Lung (tissue), 12 donors: Measurements from ENCODE around the gene NTNG2. TPM values are rescaled to one million over a fixed set of nuclear protein-coding genes. Genes with fewer than 3 reads are reported as not detected.

Experiments used
- ATAC-seq: fragments of 200-7000 bp; cut with Tn5 transposase; one replicate; pipeline ENCODE4 v1.9.1; 2020; ENCODE audit warnings: moderate number of reproducible peaks; ENCODE audit not compliant: insufficient read depth, low FRiP score
- DNase-seq, 3 donors: peaks; one replicate each; pipeline ENCODE4 v3.0.0-alpha.2; 2013 to 2017
- H3K27ac ChIP-seq, 2 donors: one replicate each; pipeline ENCODE4 v1.5.1; 2013; ENCODE audit warnings: mild to moderate bottlenecking in 2 of 2, moderate library complexity in 2 of 2, control low read depth in 1 of 2, inconsistent platforms in 1 of 2, low read depth in 1 of 2, low read length in 1 of 2
- H3K27me3 ChIP-seq, 3 donors: one replicate each; pipeline ENCODE4 v1.5.1; 2013; ENCODE audit warnings: low read length in 2 of 3; ENCODE audit not compliant: control insufficient read depth in 3 of 3, insufficient read depth in 3 of 3
- H3K36me3 ChIP-seq, 4 donors: one replicate each; pipeline ENCODE4 v1.5.1; 2013; ENCODE audit warnings: low read length in 4 of 4, mild to moderate bottlenecking in 1 of 4, moderate library complexity in 1 of 4; ENCODE audit not compliant: control insufficient read depth in 4 of 4, insufficient read depth in 4 of 4
- H3K4me1 ChIP-seq, 5 donors: one replicate each; pipeline ENCODE4 v1.5.1; 2013; ENCODE audit warnings: low read length in 5 of 5, mild to moderate bottlenecking in 2 of 5, moderate library complexity in 1 of 5; ENCODE audit not compliant: control insufficient read depth in 5 of 5, insufficient read depth in 5 of 5
- H3K4me3 ChIP-seq: one replicate; pipeline ENCODE4 v1.5.1; 2013; ENCODE audit warnings: mild to moderate bottlenecking, control low read depth, moderate library complexity
- H3K9ac ChIP-seq, 2 donors: one replicate each; pipeline ENCODE4 v1.5.1; 2013; ENCODE audit warnings: low read length in 2 of 2, control low read depth in 1 of 2; ENCODE audit not compliant: insufficient read depth in 1 of 2
- H3K9me3 ChIP-seq, 4 donors: one replicate each; pipeline ENCODE4 v1.5.1; 2013; ENCODE audit warnings: low read length in 3 of 4, mild to moderate bottlenecking in 1 of 4, moderate library complexity in 1 of 4; ENCODE audit not compliant: control insufficient read depth in 4 of 4, insufficient read depth in 3 of 4
- CTCF ChIP-seq: IDR thresholded peaks from 2 replicates; pipeline ENCODE4 v1.5.1; 2012; ENCODE audit warnings: mild to moderate bottlenecking; ENCODE audit errors: control extremely low read depth, extremely low read depth
- WGBS, 2 donors: extraction: QIAGEN DNeasy Blood & Tissue Kit; methylation state at CpG; one replicate each; pipeline ENCODE4 v1.1.7; 2013; 5-methylcytosine and 5-hydroxymethylcytosine counted together
- polyA plus RNA-seq, 2 donors: library from polyadenylated mRNA; stranded (reverse); fragments of 200-250 nt; gene quantifications; one replicate each; pipeline ENCODE4 v1.2.1, GENCODE V29; 2013
- total RNA-seq, 2 donors: library from RNA; depleted of rRNA in 1 of 2; stranded (reverse); fragments of >200 nt in 1 of 2; gene quantifications; one replicate each; pipeline ENCODE4 v1.2.1, GENCODE V29; 2014 to 2021
- donor health status: control.
- donor health status: control.
- donor health status: Bipolar disorder and iron deficiency.
- donor health status: healthy.
- donor health status: DM: yes; HTN: yes; CAD: no.

NTNG2 gene
- total and polyA plus RNA-seq, 4 donors: 2.2 to 4.4 (median 2.5) TPM

GRCh38 chr9:132247942-132248341, 86.1 kb downstream of the NTNG2 start:
- Histone ChIP-seq H3K36me3 (no peaks in the 10 kb centered on the region), H3K9ac (no peak overlapping the region), H3K27ac (no peak overlapping the region), H3K27me3 (peaks cover 0 to 6% (median 0%) of the 10 kb centered on the region in 3 donors), H3K9me3 (no peaks in the 10 kb centered on the region), H3K4me1 (peaks cover 0 to 17% (median 0%) of the 10 kb centered on the region in 5 donors), H3K4me3 (no peak overlapping the region)
- DNase-seq (no peak), ATAC-seq (no peak)
- TF ChIP-seq CTCF: no peak
- WGBS, 2 donors: 77 to 78% methylated on average over 8 of the region's 8 CpGs

DNA sequence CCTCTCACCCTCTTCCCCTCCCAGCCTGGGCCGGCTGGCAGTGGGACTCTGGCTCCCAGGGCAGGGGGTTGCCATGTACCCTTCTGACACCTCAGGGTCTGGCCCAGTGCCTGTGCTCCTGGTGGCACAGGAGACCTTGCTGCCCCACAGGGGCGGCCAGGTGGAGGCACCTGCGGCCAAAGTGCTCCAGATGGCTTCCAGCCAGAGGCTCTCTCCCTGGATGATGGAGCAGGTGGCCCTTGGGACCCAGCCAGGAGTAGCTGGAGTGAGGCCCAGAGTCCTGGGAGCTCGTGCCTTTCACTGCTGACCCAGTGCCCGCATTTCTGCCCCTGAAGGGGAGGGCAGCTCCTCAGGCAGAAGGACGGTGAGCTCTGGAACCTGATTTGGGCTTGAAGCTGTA, 87.3 kb downstream of the NTNG2 start:
- Histone ChIP-seq H3K27me3 (peaks cover 0 to 3% (median 0%) of the 10 kb centered on the region in 3 donors), H3K4me1 (peaks cover 0 to 17% (median 0%) of the 10 kb centered on the region in 5 donors), H3K9me3 (no peaks in the 10 kb centered on the region), H3K9ac (no peak overlapping the region), H3K36me3 (no peaks in the 10 kb centered on the region), H3K4me3 (no peak overlapping the region), H3K27ac (no peak overlapping the region)
- ATAC-seq: peak; percentile 29
- TF ChIP-seq CTCF: no peak
- DNase-seq: no peak
- WGBS, 2 donors: 66 to 80% methylated on average over 6 of the region's 6 CpGs

DNA sequence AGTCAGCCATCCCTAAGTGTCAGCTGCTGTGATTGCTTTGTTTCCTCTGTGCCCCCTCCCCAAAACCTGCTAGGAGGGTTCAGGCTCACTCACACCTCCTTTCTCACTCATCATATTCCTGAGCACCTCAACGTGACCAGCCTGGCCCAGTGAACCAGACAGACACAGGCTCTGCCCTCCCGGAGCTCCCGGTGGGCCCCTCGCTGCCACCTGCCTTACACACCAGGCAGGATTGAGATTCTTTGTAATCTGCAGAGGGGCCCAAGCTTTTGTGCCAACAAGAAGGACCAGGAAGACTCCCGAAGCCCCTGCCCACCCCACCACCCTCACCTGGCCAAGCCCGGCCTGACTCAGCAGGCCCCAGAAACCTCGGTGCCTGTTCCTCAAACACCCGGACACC, 87.8 kb downstream of the NTNG2 start:
- H3K27me3 ChIP-seq: peaks cover 0 to 3% (median 0%) of the 10 kb centered on the region in 3 donors
- H3K27ac ChIP-seq: no peak overlapping the region
- DNase-seq: no peak
- H3K9me3 ChIP-seq: no peaks in the 10 kb centered on the region
- no peak for TF ChIP-seq CTCF
- no peak overlapping the region for H3K4me3 ChIP-seq
- no peaks in the 10 kb centered on the region for H3K36me3 ChIP-seq
- no peak overlapping the region for H3K9ac ChIP-seq
- 83 to 84% methylated on average over 8 of the region's 8 CpGs for WGBS, 2 donors
- ATAC-seq: no peak
- peaks cover 0 to 16% (median 0%) of the 10 kb centered on the region in 5 donors for H3K4me1 ChIP-seq
